Spleen (tissue), 11 donors: ENCODE results near the gene RCL1. TPM values are rescaled to one million over a fixed set of nuclear protein-coding genes. Genes with fewer than 3 reads are reported as not detected.

Source experiments
- DNase-seq: peaks from one replicate; pipeline ENCODE4 v3.0.0-alpha.2; 2020
- H3K27ac ChIP-seq, 8 donors: fragments of 200-600 bp; sonication (generic) in 7 of 8; 1 replicate in 4 of 8; 2 replicates in 4 of 8; pipeline versions ENCODE4 v1.5.0 to v1.8.0; 2016 to 2021; ENCODE audit warnings: inconsistent platforms in 4 of 8, mild to moderate bottlenecking in 4 of 8, moderate library complexity in 1 of 8
- H3K27me3 ChIP-seq, 7 donors: fragments of 200-600 bp; sonication (generic) in 6 of 7; replicated peaks in 1 of 7; 1 replicate in 4 of 7; 2 replicates in 3 of 7; pipeline versions ENCODE4 v1.5.0 to v1.8.0; 2016 to 2021; ENCODE audit warnings: inconsistent platforms in 3 of 7, mild to moderate bottlenecking in 1 of 7
- H3K36me3 ChIP-seq, 6 donors: fragments of 200-600 bp; sonication (generic) in 5 of 6; 1 replicate in 4 of 6; 2 replicates in 2 of 6; pipeline versions ENCODE4 v1.5.0 to v1.8.0; 2016 to 2021; ENCODE audit warnings: inconsistent platforms in 2 of 6
- H3K4me1 ChIP-seq, 6 donors: fragments of 200-600 bp; sonication (generic) in 5 of 6; 1 replicate in 3 of 6; 2 replicates in 3 of 6; pipeline versions ENCODE4 v1.5.0 to v1.8.0; 2016 to 2021; ENCODE audit warnings: inconsistent platforms in 3 of 6
- H3K4me3 ChIP-seq, 8 donors: fragments of 200-600 bp; sonication (generic) in 7 of 8; 1 replicate in 4 of 8; 2 replicates in 4 of 8; pipeline versions ENCODE4 v1.5.0 to v1.8.0; 2016 to 2021; ENCODE audit warnings: inconsistent platforms in 4 of 8, mild to moderate bottlenecking in 4 of 8, moderate library complexity in 2 of 8
- H3K9me3 ChIP-seq, 8 donors: fragments of 200-600 bp; sonication (generic) in 7 of 8; 1 replicate in 4 of 8; 2 replicates in 4 of 8; pipeline versions ENCODE4 v1.5.0 to v1.8.0; 2016 to 2021; ENCODE audit warnings: inconsistent platforms in 4 of 8
- POLR2A ChIP-seq, 3 donors: fragments of 450-650 bp; IDR thresholded peaks; one replicate each; pipeline ENCODE4 v1.5.1; 2017; ENCODE audit warnings: antibody characterized with exemption in 3 of 3, mild to moderate bottlenecking in 1 of 3
- POLR2AphosphoS5 ChIP-seq, 3 donors: sonication (generic); formaldehyde crosslinking; IDR thresholded peaks; one replicate each; pipeline ENCODE4 v1.5.1; 2017; ENCODE audit warnings: antibody characterized with exemption in 3 of 3
- WGBS, 5 donors: extraction: QIAGEN DNeasy Blood & Tissue Kit in 3 of 5; methylation state at CpG; one replicate each; pipeline versions ENCODE4 v1.1.5 to v1.1.7; 2013 to 2018; 5-methylcytosine and 5-hydroxymethylcytosine counted together
- intact Hi-C: fragments of 100-400 bp; cut with DNase I; formaldehyde crosslinking; loops from one replicate; pipeline ENCODE4 v1.15.0; 2023; ENCODE audit warnings: low total_unique reads
- polyA plus RNA-seq, 3 donors: library from polyadenylated mRNA; stranded (reverse); fragments of 200-250 nt; gene quantifications; one replicate each; pipeline ENCODE4 v1.2.1, GENCODE V29; 2013
- total RNA-seq, 7 donors: library from RNA; depleted of rRNA in 3 of 7; stranded (reverse); fragments of >200 nt in 3 of 7; fragmentation: NEBNext Ultra II Directional in 4 of 7; extraction: Animal tissue kit (Norgen Biotek cat#: 25700) in 4 of 7; gene quantifications; one replicate each; pipeline versions ENCODE4 v1.1.0 to v1.2.1, GENCODE V29; 2016 to 2021
- TF ChIP-seq, protein P1 (sequence below), 11 experiments: fragments of 200-600 bp in 7 of 11; fragments of 450-650 bp in 4 of 11; sonication (generic) in 4 of 11; IDR thresholded peaks in 8 of 11; conservative IDR thresholded peaks in 3 of 11; 1 replicate in 7 of 11; 2 replicates in 4 of 11; pipeline versions ENCODE4 v1.4.0 to v1.8.0; 2016 to 2021; ENCODE audit warnings: antibody characterized with exemption in 11 of 11, inconsistent platforms in 4 of 11, mild to moderate bottlenecking in 1 of 11
- donor health status: healthy with polysubstance abuse.
- donor health status: DM: no; HTN: no; CAD: no; lungs with moderate emphysema.
- donor health status: DM: no; HTN: no; CAD: no.
- donor health status: Bipolar disorder and iron deficiency.
- donor health status: healthy.
- donor health status: DM: no; HTN: no; CAD: no.
- donor health status: DM: yes; HTN: yes; CAD: no.

Gene RCL1
- total and polyA plus RNA-seq, 10 donors = 11.8 to 29.4 (median 21.6) TPM

GRCh38 chr9:4832786-4833579 is 40.2 kb downstream of the RCL1 start:
- TF ChIP-seq POLR2AphosphoS5 (IDR thresholded peaks at IDR 0.05) (no peak), POLR2A (IDR thresholded peaks at IDR 0.05) (no peak)
- TF ChIP-seq, protein P1, sequence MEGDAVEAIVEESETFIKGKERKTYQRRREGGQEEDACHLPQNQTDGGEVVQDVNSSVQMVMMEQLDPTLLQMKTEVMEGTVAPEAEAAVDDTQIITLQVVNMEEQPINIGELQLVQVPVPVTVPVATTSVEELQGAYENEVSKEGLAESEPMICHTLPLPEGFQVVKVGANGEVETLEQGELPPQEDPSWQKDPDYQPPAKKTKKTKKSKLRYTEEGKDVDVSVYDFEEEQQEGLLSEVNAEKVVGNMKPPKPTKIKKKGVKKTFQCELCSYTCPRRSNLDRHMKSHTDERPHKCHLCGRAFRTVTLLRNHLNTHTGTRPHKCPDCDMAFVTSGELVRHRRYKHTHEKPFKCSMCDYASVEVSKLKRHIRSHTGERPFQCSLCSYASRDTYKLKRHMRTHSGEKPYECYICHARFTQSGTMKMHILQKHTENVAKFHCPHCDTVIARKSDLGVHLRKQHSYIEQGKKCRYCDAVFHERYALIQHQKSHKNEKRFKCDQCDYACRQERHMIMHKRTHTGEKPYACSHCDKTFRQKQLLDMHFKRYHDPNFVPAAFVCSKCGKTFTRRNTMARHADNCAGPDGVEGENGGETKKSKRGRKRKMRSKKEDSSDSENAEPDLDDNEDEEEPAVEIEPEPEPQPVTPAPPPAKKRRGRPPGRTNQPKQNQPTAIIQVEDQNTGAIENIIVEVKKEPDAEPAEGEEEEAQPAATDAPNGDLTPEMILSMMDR (IDR thresholded peaks at IDR 0.05 in 8 of 11, conservative IDR thresholded peaks at IDR 0.05 in 3 of 11) = no peak
- DNase-seq = no peak
- H3K4me3 ChIP-seq = no peak overlapping the region
- intact Hi-C loops = no loop called here
- peaks cover 0 to 73% (median 16%) of the 10 kb centered on the region in 6 donors for H3K36me3 ChIP-seq
- H3K27me3 ChIP-seq = no peaks in the 10 kb centered on the region
- H3K4me1 ChIP-seq = peaks cover 0 to 12% (median 2%) of the 10 kb centered on the region in 6 donors
- no peak overlapping the region for H3K27ac ChIP-seq
- no peaks in the 10 kb centered on the region for H3K9me3 ChIP-seq
- 86 to 94% (median 92%) methylated on average over 7 of the region's 7 CpGs for WGBS, 5 donors

DNA sequence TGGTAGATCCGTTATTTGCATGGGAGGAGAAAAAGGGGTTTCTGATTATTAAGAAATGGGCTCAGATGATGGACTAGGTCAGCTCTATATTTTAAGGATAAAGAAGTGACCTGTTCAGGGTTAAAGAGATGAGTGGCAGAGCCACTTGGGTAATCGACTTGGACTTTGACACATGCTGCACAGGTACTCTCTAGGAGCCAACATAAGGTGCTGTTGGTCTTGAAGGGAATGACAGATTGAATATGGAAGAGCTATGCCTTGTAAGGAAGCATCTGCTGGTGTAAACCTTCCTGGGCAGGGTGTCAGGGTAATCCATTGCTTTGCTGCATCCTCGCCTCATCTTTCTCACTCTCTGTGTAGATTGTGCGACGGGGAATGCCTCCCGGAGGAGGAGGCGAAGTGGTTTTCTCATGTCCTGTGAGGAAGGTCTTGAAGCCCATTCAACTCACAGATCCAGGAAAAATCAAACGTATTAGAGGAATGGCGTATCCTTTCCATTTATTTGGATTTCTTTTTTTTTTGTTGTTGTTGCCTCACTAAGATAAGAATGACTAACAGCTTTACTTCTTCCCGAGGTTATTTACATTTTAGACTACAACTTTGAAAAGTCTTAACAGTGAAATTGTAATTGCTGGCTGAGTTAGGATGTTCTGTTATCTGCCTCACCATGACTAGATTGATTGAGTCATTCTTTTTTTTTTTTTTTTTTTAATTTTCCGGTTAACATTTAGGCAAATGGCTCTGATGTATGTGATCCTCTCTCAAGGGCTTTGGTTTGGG is 41.2 kb downstream of the RCL1 start:
- Histone ChIP-seq H3K4me1 (peaks cover 0 to 8% (median 0%) of the 10 kb centered on the region in 6 donors), H3K36me3 (peaks cover 0 to 77% (median 16%) of the 10 kb centered on the region in 6 donors), H3K4me3 (no peak overlapping the region), H3K27me3 (no peaks in the 10 kb centered on the region), H3K27ac (no peak overlapping the region), H3K9me3 (no peaks in the 10 kb centered on the region)
- no peak for DNase-seq
- WGBS, 5 donors = 92 to 96% (median 94%) methylated on average over 11 of the region's 11 CpGs
- TF ChIP-seq, protein P1 (IDR thresholded peaks at IDR 0.05 in 8 of 11, conservative IDR thresholded peaks at IDR 0.05 in 3 of 11) = no peak
- TF ChIP-seq POLR2AphosphoS5 (IDR thresholded peaks at IDR 0.05) (no peak), POLR2A (IDR thresholded peaks at IDR 0.05) (no peak)
- intact Hi-C loops = no loop called here

- H3K27me3 ChIP-seq = no peaks in the 10 kb centered on the region
- TF ChIP-seq POLR2A (IDR thresholded peaks at IDR 0.05) (no peak), POLR2AphosphoS5 (IDR thresholded peaks at IDR 0.05) (no peak)
- TF ChIP-seq, protein P1 (IDR thresholded peaks at IDR 0.05 in 8 of 11, conservative IDR thresholded peaks at IDR 0.05 in 3 of 11) = no peak
- intact Hi-C loops = no loop called here
- no peak overlapping the region for H3K4me3 ChIP-seq
- no peak for DNase-seq
- H3K36me3 ChIP-seq = peaks cover 0 to 81% (median 19%) of the 10 kb centered on the region in 6 donors
- H3K9me3 ChIP-seq = no peaks in the 10 kb centered on the region
- 91 to 100% (median 99%) methylated on average over 3 of the region's 3 CpGs for WGBS, 5 donors
- H3K4me1 ChIP-seq = peaks cover 0 to 8% (median 0%) of the 10 kb centered on the region in 6 donors
- no peak overlapping the region for H3K27ac ChIP-seq
Measured at GRCh38 chr9:4836676-4837075, 43.9 kb downstream of the RCL1 start.
